Liver (tissue), 9 donors: ENCODE measurements around the gene OMP. TPM values are rescaled to one million over a fixed set of nuclear protein-coding genes. Genes with fewer than 3 reads are reported as not detected.

Experiments used
- DNase-seq: peaks from one replicate; pipeline ENCODE4 v3.0.0-alpha.2; 2017; ENCODE audit warnings: low spot score
- H3K27ac ChIP-seq, 2 donors: one replicate each; pipeline ENCODE4 v1.7.0; 2013; ENCODE audit warnings: inconsistent platforms in 2 of 2, low read length in 2 of 2, control low read depth in 1 of 2, low read depth in 1 of 2, mild to moderate bottlenecking in 1 of 2
- H3K27me3 ChIP-seq, 4 donors: one replicate each; pipeline versions ENCODE4 v1.6.1 to v1.7.0; 2013; ENCODE audit warnings: low read length in 3 of 4, inconsistent platforms in 1 of 4, mild to moderate bottlenecking in 1 of 4, moderate library complexity in 1 of 4; ENCODE audit not compliant: control insufficient read depth in 4 of 4, insufficient read depth in 4 of 4
- H3K36me3 ChIP-seq, 4 donors: one replicate each; pipeline versions ENCODE4 v1.6.1 to v1.7.0; 2013; ENCODE audit warnings: low read length in 3 of 4, mild to moderate bottlenecking in 3 of 4, low read depth in 1 of 4, moderate library complexity in 1 of 4; ENCODE audit not compliant: control insufficient read depth in 4 of 4, insufficient read depth in 3 of 4
- H3K4me1 ChIP-seq, 4 donors: one replicate each; pipeline versions ENCODE4 v1.6.1 to v1.7.0; 2013; ENCODE audit warnings: low read length in 3 of 4, mild to moderate bottlenecking in 3 of 4, moderate library complexity in 1 of 4; ENCODE audit not compliant: control insufficient read depth in 4 of 4, insufficient read depth in 4 of 4
- H3K4me3 ChIP-seq, 3 donors: one replicate each; pipeline versions ENCODE4 v1.6.1 to v1.7.0; 2013; ENCODE audit warnings: low read length in 3 of 3, control low read depth in 1 of 3, low read depth in 1 of 3, mild to moderate bottlenecking in 1 of 3
- H3K9ac ChIP-seq, 2 donors: one replicate each; pipeline ENCODE4 v1.7.0; 2013; ENCODE audit warnings: low read length in 2 of 2, mild to moderate bottlenecking in 2 of 2, moderate library complexity in 2 of 2, control low read depth in 1 of 2, low read depth in 1 of 2
- H3K9me3 ChIP-seq, 4 donors: one replicate each; pipeline versions ENCODE4 v1.6.1 to v1.7.0; 2013; ENCODE audit warnings: low read length in 3 of 4; ENCODE audit not compliant: control insufficient read depth in 4 of 4
- EGR1 ChIP-seq, 2 donors: IDR thresholded peaks; 2 replicates each; pipeline ENCODE4 v1.6.1; 2016 to 2018; ENCODE audit warnings: antibody characterized with exemption in 2 of 2, low read depth in 2 of 2
- FOXA1 ChIP-seq: IDR thresholded peaks from 2 replicates; pipeline ENCODE4 v1.6.1; 2016; ENCODE audit warnings: antibody characterized with exemption
- FOXA2 ChIP-seq: IDR thresholded peaks from 2 replicates; pipeline ENCODE4 v1.6.1; 2016; ENCODE audit warnings: antibody characterized with exemption
- GABPA ChIP-seq, 2 donors: IDR thresholded peaks in 1 of 2; conservative IDR thresholded peaks in 1 of 2; 2 replicates each; pipeline ENCODE4 v1.6.1; 2016; ENCODE audit warnings: antibody characterized with exemption in 2 of 2, mild to moderate bottlenecking in 1 of 2, moderate library complexity in 1 of 2
- HNF4A ChIP-seq, 2 donors: conservative IDR thresholded peaks; 2 replicates each; pipeline ENCODE4 v1.6.1; 2016; ENCODE audit warnings: antibody characterized with exemption in 2 of 2, mild to moderate bottlenecking in 2 of 2
- HNF4G ChIP-seq: IDR thresholded peaks from 2 replicates; pipeline ENCODE4 v1.6.1; 2016; ENCODE audit warnings: antibody characterized with exemption
- JUND ChIP-seq, 2 donors: IDR thresholded peaks; 2 replicates each; pipeline ENCODE4 v1.6.1; 2016; ENCODE audit warnings: antibody characterized with exemption in 2 of 2
- MAX ChIP-seq: IDR thresholded peaks from 2 replicates; pipeline ENCODE4 v1.6.1; 2016; ENCODE audit warnings: antibody characterized with exemption
- NR2F2 ChIP-seq: IDR thresholded peaks from 2 replicates; pipeline ENCODE4 v1.6.1; 2016; ENCODE audit warnings: antibody characterized with exemption
- RAD21 ChIP-seq, 2 donors: IDR thresholded peaks; 2 replicates each; pipeline ENCODE4 v1.6.1; 2016; ENCODE audit warnings: antibody characterized with exemption in 2 of 2, mild to moderate bottlenecking in 2 of 2
- REST ChIP-seq: IDR thresholded peaks from 2 replicates; pipeline ENCODE4 v1.6.1; 2016; ENCODE audit warnings: antibody characterized with exemption, mild to moderate bottlenecking
- RXRA ChIP-seq, 2 donors: IDR thresholded peaks; 2 replicates each; pipeline ENCODE4 v1.6.1; 2017 to 2018; ENCODE audit warnings: antibody characterized with exemption in 2 of 2, mild to moderate bottlenecking in 1 of 2
- SP1 ChIP-seq: IDR thresholded peaks from 2 replicates; pipeline ENCODE4 v1.6.1; 2018; ENCODE audit warnings: antibody characterized with exemption, mild to moderate bottlenecking
- TAF1 ChIP-seq: conservative IDR thresholded peaks from 2 replicates; pipeline ENCODE4 v1.6.1; 2016; ENCODE audit warnings: antibody characterized with exemption, mild to moderate bottlenecking
- YY1 ChIP-seq: IDR thresholded peaks from 2 replicates; pipeline ENCODE4 v1.6.1; 2016; ENCODE audit warnings: antibody characterized with exemption, mild to moderate bottlenecking
- ZBTB33 ChIP-seq: IDR thresholded peaks from 2 replicates; pipeline ENCODE4 v1.6.1; 2016; ENCODE audit warnings: antibody characterized with exemption
- WGBS: extraction: QIAGEN DNeasy Blood & Tissue Kit; methylation state at CpG from one replicate; pipeline ENCODE4 v1.1.7; 2013; 5-methylcytosine and 5-hydroxymethylcytosine counted together
- polyA plus RNA-seq, 2 donors: library from polyadenylated mRNA; stranded (reverse) in 1 of 2; unstranded in 1 of 2; fragments of 200-250 nt in 1 of 2; fragments of >200 nt in 1 of 2; fragmentation: Nextera tagmentation in 1 of 2; extraction: Ambion mirVana in 1 of 2; gene quantifications; one replicate each; pipeline versions ENCODE4 v1.2.1 to v1.2.3, GENCODE V29; 2013 to 2015
- total RNA-seq, 2 donors: library from RNA; depleted of rRNA; stranded (reverse); fragments of >200 nt; gene quantifications; one replicate each; pipeline ENCODE4 v1.2.3, GENCODE V29; 2014
- TF ChIP-seq, protein P1 (sequence below): IDR thresholded peaks from 2 replicates; pipeline ENCODE4 v1.6.1; 2016; ENCODE audit warnings: antibody characterized with exemption
- TF ChIP-seq, protein P2 (sequence below): fragments of 150-350 bp; IDR thresholded peaks from 2 replicates; pipeline ENCODE4 v1.5.1; 2017; ENCODE audit warnings: improper control_type of control experiment, low read depth, low read length; ENCODE audit not compliant: missing input control
- donor health status: healthy.
- donor health status: healthy.
- donor health status: healthy.
- donor health status: healthy.
- donor health status: healthy.

Gene OMP
- total and polyA plus RNA-seq, 4 donors, result 0.24 to 0.75 (median 0.65) TPM; not detected in 1

DNA sequence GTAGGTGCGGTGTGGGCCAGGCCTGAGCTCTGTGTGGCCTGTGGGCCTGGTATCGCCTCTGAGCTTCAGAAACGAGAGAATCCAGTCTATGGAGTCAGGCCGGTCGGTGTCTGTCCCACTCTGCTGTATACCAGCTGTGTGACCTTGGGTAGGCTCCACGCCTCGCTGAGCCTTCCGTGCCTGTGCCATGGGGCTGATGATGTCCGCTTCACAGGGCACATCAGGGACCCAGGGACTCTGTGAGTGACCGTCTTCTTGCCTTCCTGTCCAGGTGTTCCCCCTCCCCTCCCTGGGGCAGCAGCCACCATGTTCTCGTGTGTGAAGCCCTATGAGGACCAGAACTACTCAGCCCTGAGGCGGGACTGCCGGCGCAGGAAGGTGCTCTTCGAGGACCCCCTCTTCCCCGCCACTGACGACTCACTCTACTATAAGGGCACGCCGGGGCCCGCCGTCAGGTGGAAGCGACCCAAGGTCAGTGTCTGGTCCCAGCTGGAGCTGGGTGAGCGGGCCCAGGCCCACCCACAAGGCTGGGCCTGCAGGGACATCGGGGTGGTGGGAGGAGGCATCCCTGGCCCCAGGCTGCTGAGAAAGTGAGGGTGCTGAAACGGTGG is 18.0 kb upstream of the OMP start (continued):
- TF ChIP-seq, protein P1, sequence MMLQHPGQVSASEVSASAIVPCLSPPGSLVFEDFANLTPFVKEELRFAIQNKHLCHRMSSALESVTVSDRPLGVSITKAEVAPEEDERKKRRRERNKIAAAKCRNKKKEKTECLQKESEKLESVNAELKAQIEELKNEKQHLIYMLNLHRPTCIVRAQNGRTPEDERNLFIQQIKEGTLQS, result no peak
- no peak for TF ChIP-seq RAD21 (IDR thresholded peaks at IDR 0.05)
- TF ChIP-seq RXRA (IDR thresholded peaks at IDR 0.05), result no peak
- TF ChIP-seq YY1, result no peak
- TF ChIP-seq HNF4G, result no peak
- no peak for TF ChIP-seq EGR1 (IDR thresholded peaks at IDR 0.05; ENCODE audit: low read depth in 2 of 2)
- no peak for TF ChIP-seq SP1
- TF ChIP-seq FOXA2, result no peak
- TF ChIP-seq JUND (IDR thresholded peaks at IDR 0.05), result no peak
- TF ChIP-seq MAX, result no peak
- no peak for TF ChIP-seq TAF1

DNA sequence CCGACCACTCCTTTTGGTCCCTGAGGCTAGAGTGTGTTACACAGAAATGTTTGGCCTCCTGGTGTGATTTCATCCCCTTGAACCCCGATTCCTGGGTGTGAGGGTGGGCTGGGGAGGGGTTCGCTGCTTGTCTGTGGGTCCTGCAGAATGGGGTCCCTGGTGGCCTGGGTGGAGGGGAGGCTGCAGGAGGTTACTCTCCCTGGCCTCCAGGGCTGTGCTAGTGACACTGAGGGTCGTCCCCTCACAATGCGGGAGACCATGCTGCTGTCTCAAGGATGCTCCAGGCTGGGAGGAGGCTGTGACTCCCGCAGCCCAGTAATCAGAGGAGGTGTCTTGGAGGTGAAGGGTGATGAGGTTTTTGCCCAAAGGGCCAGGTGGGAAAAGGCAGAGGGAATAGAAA is 17.0 kb upstream of the OMP start:
- no peak for DNase-seq
- 93% methylated on average over 6 of the region's 6 CpGs for WGBS
- TF ChIP-seq, protein P1, result no peak
- TF ChIP-seq GABPA (IDR thresholded peaks at IDR 0.05 in 1 of 2, conservative IDR thresholded peaks at IDR 0.05 in 1 of 2), result no peak
- TF ChIP-seq, protein P2, sequence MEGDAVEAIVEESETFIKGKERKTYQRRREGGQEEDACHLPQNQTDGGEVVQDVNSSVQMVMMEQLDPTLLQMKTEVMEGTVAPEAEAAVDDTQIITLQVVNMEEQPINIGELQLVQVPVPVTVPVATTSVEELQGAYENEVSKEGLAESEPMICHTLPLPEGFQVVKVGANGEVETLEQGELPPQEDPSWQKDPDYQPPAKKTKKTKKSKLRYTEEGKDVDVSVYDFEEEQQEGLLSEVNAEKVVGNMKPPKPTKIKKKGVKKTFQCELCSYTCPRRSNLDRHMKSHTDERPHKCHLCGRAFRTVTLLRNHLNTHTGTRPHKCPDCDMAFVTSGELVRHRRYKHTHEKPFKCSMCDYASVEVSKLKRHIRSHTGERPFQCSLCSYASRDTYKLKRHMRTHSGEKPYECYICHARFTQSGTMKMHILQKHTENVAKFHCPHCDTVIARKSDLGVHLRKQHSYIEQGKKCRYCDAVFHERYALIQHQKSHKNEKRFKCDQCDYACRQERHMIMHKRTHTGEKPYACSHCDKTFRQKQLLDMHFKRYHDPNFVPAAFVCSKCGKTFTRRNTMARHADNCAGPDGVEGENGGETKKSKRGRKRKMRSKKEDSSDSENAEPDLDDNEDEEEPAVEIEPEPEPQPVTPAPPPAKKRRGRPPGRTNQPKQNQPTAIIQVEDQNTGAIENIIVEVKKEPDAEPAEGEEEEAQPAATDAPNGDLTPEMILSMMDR, result no peak
- no peak for TF ChIP-seq JUND (IDR thresholded peaks at IDR 0.05)
- no peak for TF ChIP-seq MAX
- no peak for TF ChIP-seq FOXA1
- no peak for TF ChIP-seq FOXA2
- no peak for TF ChIP-seq HNF4G
- TF ChIP-seq NR2F2, result no peak
- no peak for TF ChIP-seq YY1
- TF ChIP-seq EGR1 (IDR thresholded peaks at IDR 0.05; ENCODE audit: low read depth in 2 of 2), result no peak
- no peak for TF ChIP-seq REST
- no peak for TF ChIP-seq HNF4A (conservative IDR thresholded peaks at IDR 0.05)
- TF ChIP-seq ZBTB33, result no peak
- no peak for TF ChIP-seq SP1
- TF ChIP-seq RXRA (IDR thresholded peaks at IDR 0.05), result no peak
- no peaks in the 10 kb centered on the region for H3K9me3 ChIP-seq
- H3K9ac ChIP-seq, result no peak overlapping the region
- H3K36me3 ChIP-seq, result no peaks in the 10 kb centered on the region
- H3K27me3 ChIP-seq, result no peaks in the 10 kb centered on the region
- peak overlapping the region in 1 of 2 donors; percentile 76 for H3K27ac ChIP-seq
- H3K4me3 ChIP-seq, result no peak overlapping the region
- H3K4me1 ChIP-seq, result peaks cover 23 to 89% (median 70%) of the 10 kb centered on the region in 4 donors
